Adrenal gland (tissue), 12 donors: ENCODE measurements around the gene NUDCD3. TPM values are rescaled to one million over a fixed set of nuclear protein-coding genes. Genes with fewer than 3 reads are reported as not detected.

ENCODE experiments used
- DNase-seq, 7 donors: peaks; one replicate each; pipeline ENCODE4 v3.0.0-alpha.2; 2019 to 2020
- H3K27ac ChIP-seq, 5 donors: fragments of 200-600 bp; sonication (generic) in 4 of 5; 1 replicate in 3 of 5; 2 replicates in 2 of 5; pipeline versions ENCODE4 v1.5.1 to v1.8.0; 2016 to 2020; ENCODE audit warnings: mild to moderate bottlenecking in 1 of 5
- H3K27me3 ChIP-seq: fragments of 200-600 bp; 2 replicates; pipeline ENCODE4 v1.8.0; 2021
- H3K36me3 ChIP-seq, 2 donors: fragments of 200-600 bp; replicated peaks in 1 of 2; 1 replicate in 1 of 2; 2 replicates in 1 of 2; pipeline versions ENCODE4 v1.5.1 to v1.8.0; 2018 to 2022
- H3K4me1 ChIP-seq, 2 donors: fragments of 200-600 bp; replicated peaks in 1 of 2; 1 replicate in 1 of 2; 2 replicates in 1 of 2; pipeline versions ENCODE4 v1.5.1 to v1.8.0; 2018 to 2021
- H3K4me3 ChIP-seq, 4 donors: fragments of 200-600 bp; sonication (generic) in 3 of 4; one replicate each; pipeline ENCODE4 v1.5.1; 2016 to 2018
- H3K9me3 ChIP-seq, 3 donors: fragments of 200-600 bp; sonication (generic) in 1 of 3; replicated peaks in 1 of 3; 1 replicate in 2 of 3; 2 replicates in 1 of 3; pipeline versions ENCODE4 v1.5.1 to v1.8.0; 2016 to 2021
- CTCF ChIP-seq, 6 experiments: fragments of 450-650 bp in 4 of 6; fragments of 200-600 bp in 2 of 6; sonication (generic) in 1 of 6; IDR thresholded peaks; 1 replicate in 5 of 6; 2 replicates in 1 of 6; pipeline versions ENCODE4 v1.5.1 to v1.8.0; 2016 to 2021; ENCODE audit warnings: antibody characterized with exemption in 6 of 6, mild to moderate bottlenecking in 2 of 6, moderate library complexity in 1 of 6
- POLR2A ChIP-seq, 2 donors: fragments of 450-650 bp; IDR thresholded peaks; one replicate each; pipeline ENCODE4 v1.6.1; 2017; ENCODE audit warnings: antibody characterized with exemption in 2 of 2, mild to moderate bottlenecking in 2 of 2, moderate library complexity in 1 of 2
- whole genome bisulfite sequencing, 4 donors: extraction: QIAGEN DNeasy Blood & Tissue Kit in 2 of 4; methylation state at CpG; one replicate each; pipeline versions ENCODE4 v1.1.5 to v1.1.7; 2013 to 2017; 5-methylcytosine and 5-hydroxymethylcytosine counted together
- intact Hi-C, 2 donors: fragments of 100-400 bp; cut with DNase I; formaldehyde crosslinking; loops; one replicate each; pipeline versions ENCODE4 v1.14.1 to v1.15.0; 2022 to 2023
- polyA plus RNA-seq, 3 donors: library from polyadenylated mRNA; stranded (reverse); fragments of 200-250 nt in 2 of 3; fragments of 350-450 nt in 1 of 3; fragmentation: Illumina TruSeq in 1 of 3; extraction: RNeasy Lipid Tissue Mini Kit (QIAGEN cat#74804) in 1 of 3; gene quantifications; one replicate each; pipeline ENCODE4 v1.2.3, GENCODE V29; 2013 to 2014
- total RNA-seq, 9 donors: library from RNA; depleted of rRNA in 4 of 9; stranded (reverse); fragments of >200 nt in 4 of 9; fragments of 120-200 nt in 1 of 9; fragmentation: NEBNext Ultra II Directional in 1 of 9; extraction: Animal tissue kit (Norgen Biotek cat#: 25700) in 1 of 9; gene quantifications; one replicate each; pipeline versions ENCODE4 v1.1.0 to v1.2.4, GENCODE V29; 2013 to 2023
- donor health status: healthy with polysubstance abuse.
- donor health status: Bipolar disorder and iron deficiency.
- donor health status: DM: yes; HTN: yes; CAD: no.
- donor health status: DM: no; HTN: no; CAD: no.
- donor health status: DM: no; HTN: no; CAD: no.
- donor health status: DM: yes; HTN: yes; CAD: no.

The NUDCD3 gene
- total and polyA plus RNA-seq, 12 donors: 30.5 to 136 (median 71.1) TPM

GRCh38 chr7:44538798-44539668 lies 48.6 kb upstream of the NUDCD3 start:
- Histone ChIP-seq H3K27me3 (no peaks in the 10 kb centered on the region), H3K27ac (no peak overlapping the region), H3K36me3 (no peaks in the 10 kb centered on the region), H3K4me3 (no peak overlapping the region), H3K4me1 (no peaks in the 10 kb centered on the region), H3K9me3 (no peaks in the 10 kb centered on the region)
- no peak for DNase-seq
- no peak for TF ChIP-seq POLR2A (IDR thresholded peaks at IDR 0.05)
- no peak for TF ChIP-seq CTCF (IDR thresholded peaks at IDR 0.05)
- intact Hi-C loops: no loop called here
- 82 to 90% (median 85%) methylated on average over 22 to 32 of the region's 32 CpGs for WGBS, 4 donors

GRCh38 chr7:44538093-44538797 lies 47.8 kb upstream of the NUDCD3 start:
- no peak for DNase-seq
- Histone ChIP-seq H3K36me3 (no peaks in the 10 kb centered on the region), H3K4me1 (no peaks in the 10 kb centered on the region), H3K9me3 (no peaks in the 10 kb centered on the region), H3K27ac (no peak overlapping the region), H3K27me3 (no peaks in the 10 kb centered on the region), H3K4me3 (no peak overlapping the region)
- intact Hi-C loops: no loop called here
- WGBS, 4 donors: 86 to 94% (median 88%) methylated on average over 15 to 17 of the region's 17 CpGs
- TF ChIP-seq CTCF (IDR thresholded peaks at IDR 0.05) (no peak), POLR2A (IDR thresholded peaks at IDR 0.05) (no peak)

GRCh38 chr7:44537442-44537841 lies 47.0 kb upstream of the NUDCD3 start:
- Histone ChIP-seq H3K4me3 (no peak overlapping the region), H3K36me3 (no peaks in the 10 kb centered on the region), H3K9me3 (no peaks in the 10 kb centered on the region), H3K27ac (no peak overlapping the region), H3K27me3 (no peaks in the 10 kb centered on the region), H3K4me1 (no peaks in the 10 kb centered on the region)
- TF ChIP-seq CTCF (IDR thresholded peaks at IDR 0.05) (no peak), POLR2A (IDR thresholded peaks at IDR 0.05) (no peak)
- DNase-seq: no peak
- WGBS, 4 donors: 90 to 97% (median 96%) methylated on average over 5 to 6 of the region's 6 CpGs
- intact Hi-C loops: no loop called here

GRCh38 chr7:44536090-44536489 lies 45.6 kb upstream of the NUDCD3 start:
- H3K27ac ChIP-seq: no peak overlapping the region
- no peak overlapping the region for H3K4me3 ChIP-seq
- intact Hi-C loops: no loop called here
- no peaks in the 10 kb centered on the region for H3K27me3 ChIP-seq
- TF ChIP-seq CTCF (IDR thresholded peaks at IDR 0.05) (no peak), POLR2A (IDR thresholded peaks at IDR 0.05) (no peak)
- 74 to 86% (median 83%) methylated on average over 7 to 10 of the region's 10 CpGs for WGBS, 4 donors
- H3K9me3 ChIP-seq: no peaks in the 10 kb centered on the region
- no peaks in the 10 kb centered on the region for H3K36me3 ChIP-seq
- no peaks in the 10 kb centered on the region for H3K4me1 ChIP-seq
- DNase-seq: no peak
